HL-60 (cell line): ENCODE data around the gene ATP5MK.

Experiments
- DNase-seq, 2 experiments: peaks; one replicate each; pipeline ENCODE4 v3.0.0-alpha.2; 2010 to 2020; ENCODE audit warnings: low read depth in 1 of 2, low spot score in 1 of 2
- H3K27ac ChIP-seq: fragments of 250-450 bp; sonication (Bioruptor Pico); replicated peaks from 2 replicates; pipeline ENCODE4 v1.5.1; 2020; ENCODE audit warnings: mild to moderate bottlenecking, moderate library complexity
- H3K27me3 ChIP-seq: fragments of 250-450 bp; sonication (Bioruptor Pico); 2 replicates; pipeline ENCODE4 v1.5.1; 2021; ENCODE audit warnings: mild to moderate bottlenecking, moderate library complexity; ENCODE audit not compliant: insufficient read depth, poor library complexity, severe bottlenecking
- H3K4me3 ChIP-seq: replicated peaks from 2 replicates; pipeline ENCODE4 v1.5.1; 2011; ENCODE audit warnings: mild to moderate bottlenecking, control low read depth, low read length; ENCODE audit not compliant: insufficient read depth
- CTCF ChIP-seq: IDR thresholded peaks from one replicate; pipeline ENCODE4 v1.5.1; 2011; ENCODE audit warnings: low read length, control low read depth, inconsistent platforms; ENCODE audit not compliant: insufficient read depth
- GABPA ChIP-seq: IDR thresholded peaks from 2 replicates; pipeline ENCODE4 v1.6.1; 2012; ENCODE audit warnings: low read depth
- POLR2AphosphoS5 ChIP-seq: IDR thresholded peaks from 2 replicates; pipeline ENCODE4 v1.6.1; 2012; ENCODE audit warnings: low read depth
- REST ChIP-seq: IDR thresholded peaks from 2 replicates; pipeline ENCODE4 v1.6.1; 2012; ENCODE audit warnings: low read depth; ENCODE audit not compliant: insufficient replicate concordance
- SPI1 ChIP-seq: IDR thresholded peaks from 2 replicates; pipeline ENCODE4 v1.6.1; 2012; ENCODE audit warnings: low read depth, mild to moderate bottlenecking, borderline replicate concordance

Gene ATP5MK

GRCh38 chr10:103396789-103397087 lies 463 bp upstream of the ATP5MK start:
- Histone ChIP-seq H3K27ac (peak overlapping the region; percentile 88), H3K4me3 (peak overlapping the region; percentile 77), H3K27me3 (no peaks in the 10 kb centered on the region)
- TF ChIP-seq SPI1: no peak
- no peak for TF ChIP-seq REST
- TF ChIP-seq GABPA: no peak
- no peak for TF ChIP-seq POLR2AphosphoS5
- no peak for TF ChIP-seq CTCF
- DNase-seq: no peak

GRCh38 chr10:103395754-103396066 lies 565 bp downstream of the ATP5MK start:
- Histone ChIP-seq H3K27ac (peak overlapping the region; percentile 88), H3K27me3 (no peaks in the 10 kb centered on the region), H3K4me3 (peak overlapping the region; percentile 77)
- no peak for DNase-seq
- TF ChIP-seq GABPA: no peak
- no peak for TF ChIP-seq REST
- TF ChIP-seq SPI1: no peak
- TF ChIP-seq CTCF: no peak
- TF ChIP-seq POLR2AphosphoS5: no peak

GRCh38 chr10:103394180-103394579 lies 2.1 kb downstream of the ATP5MK start:
- TF ChIP-seq CTCF: no peak
- TF ChIP-seq SPI1: no peak
- no peak for TF ChIP-seq POLR2AphosphoS5
- no peak for TF ChIP-seq GABPA
- TF ChIP-seq REST: no peak
- DNase-seq: no peak
- Histone ChIP-seq H3K27me3 (no peaks in the 10 kb centered on the region), H3K27ac (no peak overlapping the region), H3K4me3 (no peak overlapping the region)
